GM12875 (cell line): ENCODE data around the gene GLMP.

Source experiments
- H3K4me3 ChIP-seq: one replicate; pipeline ENCODE4 v1.5.1; 2011; ENCODE audit warnings: low read depth, low read length, control low read depth
- CTCF ChIP-seq: IDR thresholded peaks from 2 replicates; pipeline ENCODE4 v1.5.1; 2011; ENCODE audit warnings: low read depth, mild to moderate bottlenecking, control low read depth, inconsistent platforms, low read length, moderate library complexity, borderline replicate concordance; ENCODE audit not compliant: insufficient read depth

GLMP gene

DNA sequence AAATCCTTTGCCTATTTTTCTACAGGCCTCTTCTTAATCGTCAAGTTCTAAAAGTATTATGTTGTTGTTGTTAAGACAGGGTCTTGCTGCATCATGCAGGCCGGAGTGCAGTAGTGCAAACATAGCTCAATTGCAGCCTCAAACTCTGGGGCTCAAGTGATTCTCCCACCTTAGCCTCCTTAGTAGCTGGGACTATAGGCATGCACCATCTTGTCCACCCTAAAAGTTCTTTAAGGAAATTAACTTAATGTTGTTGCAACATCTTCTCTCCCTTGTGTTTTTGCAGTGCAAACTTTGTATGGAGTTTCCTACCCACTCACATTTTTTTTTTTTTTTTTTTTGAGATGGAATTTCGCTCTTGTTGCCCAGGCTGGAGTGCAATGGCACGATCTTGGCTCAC, 7.8 kb upstream of the GLMP start:
- no peak for TF ChIP-seq CTCF
- no peak overlapping the region for H3K4me3 ChIP-seq

DNA sequence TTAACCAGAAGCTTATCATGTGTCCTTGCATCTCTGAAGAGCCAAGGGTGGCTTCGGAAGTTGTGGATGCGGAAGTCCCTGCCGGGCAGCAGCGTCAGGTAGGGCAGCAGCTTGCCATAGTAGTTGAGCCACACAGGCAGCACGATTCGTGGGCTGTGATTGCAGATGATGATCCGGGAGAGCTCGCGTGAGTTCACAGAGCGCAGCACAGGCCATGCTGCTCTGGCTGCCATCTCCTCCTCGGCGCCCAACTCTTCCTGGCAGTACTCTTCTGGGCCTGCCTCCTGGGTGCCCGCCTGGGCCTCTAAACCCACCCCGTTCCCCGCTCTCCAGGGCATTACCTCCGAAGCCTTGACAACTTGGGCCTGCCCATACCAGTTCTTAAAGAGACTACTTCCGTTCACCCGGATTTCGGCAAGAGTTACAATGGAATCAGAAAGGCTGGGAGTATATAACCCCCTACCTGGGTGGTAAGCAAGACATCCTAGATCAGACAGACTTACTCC, 3.4 kb upstream of the GLMP start, which contains the start of gene VHLL:
Gene VHLL (minus strand): TSS at position 456 of the 506 bp plus-strand sequence. CDS start 118 bp downstream, at position 338.
- H3K4me3 ChIP-seq: no peak within 1 kb of the TSS
- TF ChIP-seq CTCF: no peak

DNA sequence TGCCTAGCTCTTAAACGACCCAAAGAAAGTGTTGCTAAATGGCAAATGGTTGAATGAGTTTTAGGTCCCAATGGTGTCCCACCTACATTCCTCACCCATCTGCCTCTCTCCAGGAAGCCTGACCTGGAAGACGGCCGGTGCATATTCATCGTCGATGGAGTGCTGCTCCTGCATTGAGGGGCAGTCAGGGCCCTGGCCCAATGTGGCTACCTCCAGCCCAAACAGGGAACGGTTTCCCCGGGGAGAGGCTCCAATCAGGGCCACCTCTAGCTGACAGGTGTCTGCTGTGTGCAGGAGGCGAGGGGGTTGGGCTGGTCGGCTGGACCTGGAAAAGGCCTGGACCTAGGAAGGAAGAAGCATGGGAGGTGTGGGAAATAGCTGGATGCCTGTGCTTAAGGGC, 1.6 kb downstream of the GLMP start:
- H3K4me3 ChIP-seq: no peak overlapping the region
- no peak for TF ChIP-seq CTCF

DNA sequence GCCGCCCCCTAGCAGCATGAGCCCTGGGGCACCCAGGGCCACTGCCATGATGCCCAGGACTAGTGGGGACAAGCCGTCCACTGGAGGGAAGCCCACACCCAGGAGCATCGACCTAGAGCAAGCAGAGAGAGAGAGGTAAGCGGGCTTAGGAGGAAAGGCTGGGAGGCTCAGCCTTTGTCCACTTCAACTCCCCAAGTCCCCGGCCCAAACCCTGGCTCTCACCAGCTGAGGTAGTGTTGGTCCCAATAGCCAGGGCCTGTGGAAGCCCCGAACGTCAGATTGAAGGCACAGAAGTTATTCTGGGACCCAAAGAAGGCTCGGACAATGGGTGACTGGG, 2.4 kb downstream of the GLMP start:
- H3K4me3 ChIP-seq: no peak overlapping the region
- no peak for TF ChIP-seq CTCF

DNA sequence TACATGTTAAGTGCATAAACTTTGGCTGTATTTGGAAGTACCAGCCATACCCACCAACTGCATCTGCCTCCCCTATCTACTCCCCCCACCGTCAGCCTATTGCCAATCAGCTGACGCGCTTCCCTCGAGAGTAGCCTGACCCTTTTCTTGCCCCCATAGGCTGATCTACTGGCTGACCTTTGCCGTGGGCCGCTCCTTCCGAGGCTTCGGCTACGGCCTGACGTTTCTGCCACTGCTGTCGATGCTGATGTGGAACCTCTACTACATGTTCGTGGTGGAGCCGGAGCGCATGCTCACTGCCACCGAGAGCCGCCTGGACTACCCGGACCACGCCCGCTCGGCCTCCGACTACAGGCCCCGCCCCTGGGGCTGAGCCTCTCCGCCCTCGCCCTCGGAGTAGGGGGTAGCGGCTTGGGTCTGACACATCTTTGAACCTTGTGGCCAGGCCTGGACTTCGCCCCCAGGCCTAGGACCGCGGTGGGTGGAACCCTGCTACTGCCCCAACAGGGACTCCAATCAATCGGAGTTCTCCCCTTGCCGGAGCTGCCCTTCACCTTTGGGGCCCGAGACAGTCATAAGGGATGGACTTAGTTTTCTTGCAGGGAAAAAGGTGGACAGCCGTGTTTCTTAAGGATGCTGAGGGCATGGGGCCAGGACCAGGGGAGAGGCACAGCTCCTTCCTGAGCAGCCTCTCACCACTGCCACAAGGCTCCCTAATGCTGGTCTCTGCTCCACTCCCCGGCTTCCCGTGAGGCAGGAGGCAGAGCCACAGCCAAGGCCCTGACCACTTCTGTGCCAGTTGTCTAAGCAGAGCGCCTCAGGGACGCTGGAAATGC, 4.0 kb downstream of the GLMP start:
- no peak overlapping the region for H3K4me3 ChIP-seq
- no peak for TF ChIP-seq CTCF

- no peak for TF ChIP-seq CTCF
- no peak overlapping the region for H3K4me3 ChIP-seq
Observed at GRCh38 chr1:156289857-156290256, 5.6 kb downstream of the GLMP start.

- no peak overlapping the region for H3K4me3 ChIP-seq
- no peak for TF ChIP-seq CTCF
Observed at GRCh38 chr1:156286061-156286460, 9.4 kb downstream of the GLMP start.
